Liver (tissue), 3 donors: ENCODE results near the gene AQP5.

Source experiments
- ATF3 ChIP-seq: IDR thresholded peaks from 2 replicates; pipeline ENCODE4 v1.6.1; 2016; ENCODE audit warnings: antibody characterized with exemption
- CTCF ChIP-seq: fragments of 150-350 bp; IDR thresholded peaks from 2 replicates; pipeline ENCODE4 v1.5.1; 2017; ENCODE audit warnings: improper control_type of control experiment, low read depth, low read length; ENCODE audit not compliant: missing input control
- GABPA ChIP-seq, 2 donors: IDR thresholded peaks in 1 of 2; conservative IDR thresholded peaks in 1 of 2; 2 replicates each; pipeline ENCODE4 v1.6.1; 2016; ENCODE audit warnings: antibody characterized with exemption in 2 of 2, mild to moderate bottlenecking in 1 of 2, moderate library complexity in 1 of 2
- HNF4A ChIP-seq, 2 donors: conservative IDR thresholded peaks; 2 replicates each; pipeline ENCODE4 v1.6.1; 2016; ENCODE audit warnings: antibody characterized with exemption in 2 of 2, mild to moderate bottlenecking in 2 of 2
- HNF4G ChIP-seq: IDR thresholded peaks from 2 replicates; pipeline ENCODE4 v1.6.1; 2016; ENCODE audit warnings: antibody characterized with exemption
- JUND ChIP-seq, 2 donors: IDR thresholded peaks; 2 replicates each; pipeline ENCODE4 v1.6.1; 2016; ENCODE audit warnings: antibody characterized with exemption in 2 of 2
- MAX ChIP-seq: IDR thresholded peaks from 2 replicates; pipeline ENCODE4 v1.6.1; 2016; ENCODE audit warnings: antibody characterized with exemption
- RAD21 ChIP-seq, 2 donors: IDR thresholded peaks; 2 replicates each; pipeline ENCODE4 v1.6.1; 2016; ENCODE audit warnings: antibody characterized with exemption in 2 of 2, mild to moderate bottlenecking in 2 of 2
- TAF1 ChIP-seq: conservative IDR thresholded peaks from 2 replicates; pipeline ENCODE4 v1.6.1; 2016; ENCODE audit warnings: antibody characterized with exemption, mild to moderate bottlenecking
- ZBTB33 ChIP-seq: IDR thresholded peaks from 2 replicates; pipeline ENCODE4 v1.6.1; 2016; ENCODE audit warnings: antibody characterized with exemption
- donor health status: healthy.
- donor health status: healthy.

GRCh38 chr12:49942512-49942893, 19.2 kb upstream of the AQP5 start:
- TF ChIP-seq CTCF, result no peak
- TF ChIP-seq ZBTB33, result no peak
- no peak for TF ChIP-seq JUND (IDR thresholded peaks at IDR 0.05)
- no peak for TF ChIP-seq RAD21 (IDR thresholded peaks at IDR 0.05)
- TF ChIP-seq GABPA (IDR thresholded peaks at IDR 0.05 in 1 of 2, conservative IDR thresholded peaks at IDR 0.05 in 1 of 2), result no peak
- no peak for TF ChIP-seq HNF4G
- TF ChIP-seq ATF3, result no peak
- TF ChIP-seq MAX, result no peak
- TF ChIP-seq TAF1, result no peak
- no peak for TF ChIP-seq HNF4A (conservative IDR thresholded peaks at IDR 0.05)
